Cardiac muscle cell (in vitro differentiated cells and primary cell): ENCODE results near the gene RFXAP. TPM values are rescaled to one million over a fixed set of nuclear protein-coding genes. Genes with fewer than 3 reads are reported as not detected.
A peak's percentile ranks its signal among the peaks of the same experiment; 100 is the strongest.
"Not testable (repeated sequence)": the region's sequence is repeated elsewhere in the genome, so short reads cannot be mapped to it uniquely, and the experiment has no call there.

Experiments used
- DNase-seq, 2 donors: peaks; one replicate each; pipeline versions ENCODE4 v3.0.0 to v3.0.0-alpha.2; 2010 to 2017; ENCODE audit warnings: low read depth in 1 of 2, low spot score in 1 of 2
- H3K27ac ChIP-seq: fragments of 200-600 bp; sonication (generic); 2 replicates; pipeline ENCODE4 v1.5.1; 2016
- H3K27me3 ChIP-seq: fragments of 200-600 bp; sonication (generic); 2 replicates; pipeline ENCODE4 v1.6.0; 2016; ENCODE audit warnings: control low read depth
- H3K36me3 ChIP-seq: fragments of 200-600 bp; sonication (generic); 2 replicates; pipeline ENCODE4 v1.5.1; 2016; ENCODE audit warnings: control low read depth
- H3K4me1 ChIP-seq: fragments of 200-600 bp; sonication (generic); 2 replicates; pipeline ENCODE4 v1.8.1; 2017; ENCODE audit warnings: low read depth, mild to moderate bottlenecking, mixed run types
- H3K4me3 ChIP-seq: fragments of 200-600 bp; sonication (generic); 2 replicates; pipeline ENCODE4 v1.5.1; 2016; ENCODE audit warnings: mild to moderate bottlenecking
- H3K9me3 ChIP-seq: fragments of 200-600 bp; sonication (generic); 2 replicates; pipeline ENCODE4 v1.5.1; 2017; ENCODE audit warnings: low read depth, mild to moderate bottlenecking, control low read depth
- polyA plus RNA-seq: library from polyadenylated mRNA; unstranded; fragments of >200 nt; fragmentation: Nextera tagmentation; extraction: Ambion mirVana; gene quantifications from 2 replicates; pipeline ENCODE4 v1.2.1, GENCODE V29; 2016
- total RNA-seq: library from RNA; depleted of rRNA; stranded (reverse); fragments of >200 nt; gene quantifications from 2 replicates; pipeline ENCODE4 v1.2.3, GENCODE V29; 2016
- TF ChIP-seq, protein P1 (sequence below): IDR thresholded peaks from 2 replicates; pipeline ENCODE4 v1.5.1; 2012; ENCODE audit warnings: low read depth, mild to moderate bottlenecking, low read length

The RFXAP gene
- total and polyA plus RNA-seq, 2 experiments from 2014 or later, result 10.5 TPM

DNA sequence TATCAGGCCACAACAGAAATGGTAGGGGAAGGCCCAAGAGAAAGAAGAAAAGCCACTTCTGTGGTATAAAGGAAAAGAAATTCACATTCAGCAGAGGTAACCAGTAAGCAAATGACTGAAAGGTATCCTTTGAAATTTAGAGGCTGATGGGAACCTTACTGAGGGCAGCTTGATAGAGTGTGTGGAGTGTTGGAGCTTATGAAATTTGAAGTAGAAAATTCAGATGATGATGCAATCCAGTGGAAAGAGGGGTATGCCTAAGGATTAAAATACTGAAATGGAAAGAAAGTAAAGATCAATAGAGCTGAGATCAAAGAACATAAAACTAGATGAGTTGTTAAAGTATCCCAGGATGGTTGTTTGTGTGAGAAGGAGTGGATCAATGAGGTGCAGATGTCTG lies 42.8 kb upstream of the RFXAP start:
- DNase-seq, result no peak
- Histone ChIP-seq H3K27me3 (no peaks in the 10 kb centered on the region), H3K36me3 (no peaks in the 10 kb centered on the region), H3K9me3 (no peaks in the 10 kb centered on the region), H3K27ac (no peak overlapping the region), H3K4me3 (no peak overlapping the region), H3K4me1 (no peaks in the 10 kb centered on the region)
- TF ChIP-seq, protein P1, sequence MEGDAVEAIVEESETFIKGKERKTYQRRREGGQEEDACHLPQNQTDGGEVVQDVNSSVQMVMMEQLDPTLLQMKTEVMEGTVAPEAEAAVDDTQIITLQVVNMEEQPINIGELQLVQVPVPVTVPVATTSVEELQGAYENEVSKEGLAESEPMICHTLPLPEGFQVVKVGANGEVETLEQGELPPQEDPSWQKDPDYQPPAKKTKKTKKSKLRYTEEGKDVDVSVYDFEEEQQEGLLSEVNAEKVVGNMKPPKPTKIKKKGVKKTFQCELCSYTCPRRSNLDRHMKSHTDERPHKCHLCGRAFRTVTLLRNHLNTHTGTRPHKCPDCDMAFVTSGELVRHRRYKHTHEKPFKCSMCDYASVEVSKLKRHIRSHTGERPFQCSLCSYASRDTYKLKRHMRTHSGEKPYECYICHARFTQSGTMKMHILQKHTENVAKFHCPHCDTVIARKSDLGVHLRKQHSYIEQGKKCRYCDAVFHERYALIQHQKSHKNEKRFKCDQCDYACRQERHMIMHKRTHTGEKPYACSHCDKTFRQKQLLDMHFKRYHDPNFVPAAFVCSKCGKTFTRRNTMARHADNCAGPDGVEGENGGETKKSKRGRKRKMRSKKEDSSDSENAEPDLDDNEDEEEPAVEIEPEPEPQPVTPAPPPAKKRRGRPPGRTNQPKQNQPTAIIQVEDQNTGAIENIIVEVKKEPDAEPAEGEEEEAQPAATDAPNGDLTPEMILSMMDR, result no peak

DNA sequence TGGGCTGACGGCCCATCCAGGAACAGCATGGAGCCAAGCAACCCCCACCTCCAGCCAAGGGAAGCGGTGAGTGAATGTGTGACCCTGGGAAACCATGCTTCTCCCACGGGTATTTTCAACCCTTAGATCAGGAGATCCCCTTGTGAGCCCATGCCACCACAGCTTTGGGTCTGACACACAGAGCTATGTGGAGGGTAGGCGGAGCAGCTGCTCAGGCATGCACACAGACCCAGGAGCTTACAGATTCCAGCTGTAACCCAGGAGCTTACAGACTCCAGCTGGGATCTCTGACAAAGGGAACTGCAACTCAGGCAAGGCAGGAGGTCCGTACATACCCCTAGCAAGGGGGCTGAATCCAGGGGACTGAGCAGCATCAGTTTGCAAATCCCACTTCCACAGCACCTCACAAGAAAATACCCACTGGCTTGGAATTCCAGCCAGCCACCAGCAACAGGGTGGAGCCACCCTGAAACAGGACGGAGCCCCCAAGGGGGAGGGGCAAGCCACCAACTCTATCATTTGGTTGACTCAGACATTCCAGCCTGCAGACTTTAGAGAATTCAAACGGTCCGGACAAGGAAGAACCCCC lies 40.8 kb upstream of the RFXAP start:
- H3K27ac ChIP-seq, result no peak overlapping the region
- no peaks in the 10 kb centered on the region for H3K27me3 ChIP-seq
- no peaks in the 10 kb centered on the region for H3K4me1 ChIP-seq
- DNase-seq, result peak in 1 of 2 donors; percentile 70
- no peaks in the 10 kb centered on the region for H3K36me3 ChIP-seq
- H3K9me3 ChIP-seq, result no peaks in the 10 kb centered on the region
- H3K4me3 ChIP-seq, result no peak overlapping the region
- TF ChIP-seq, protein P1, result no peak

DNA sequence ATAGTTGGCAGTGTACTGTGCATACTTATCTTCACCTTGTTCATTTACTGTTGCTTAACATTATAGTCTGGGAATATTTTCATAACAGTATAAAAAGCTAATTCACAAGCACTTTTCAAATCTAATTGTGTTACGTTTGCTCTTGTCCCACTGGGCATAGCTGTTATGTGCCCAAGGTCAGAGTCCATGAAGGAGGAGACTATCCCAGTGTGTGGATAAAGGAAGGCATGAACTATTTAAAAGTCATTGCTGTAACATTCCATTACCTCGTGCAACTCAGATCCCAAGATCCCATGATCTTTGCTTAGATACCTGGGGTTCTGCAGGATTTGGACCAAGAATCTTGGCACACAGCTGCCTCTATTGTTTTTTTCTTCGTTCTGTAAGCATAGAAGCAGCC lies 35.1 kb upstream of the RFXAP start:
- TF ChIP-seq, protein P1, result no peak
- H3K27ac ChIP-seq, result no peak overlapping the region
- DNase-seq, result no peak
- H3K36me3 ChIP-seq, result no peaks in the 10 kb centered on the region
- H3K27me3 ChIP-seq, result no peaks in the 10 kb centered on the region
- H3K4me3 ChIP-seq, result no peak overlapping the region
- H3K4me1 ChIP-seq, result no peaks in the 10 kb centered on the region
- no peaks in the 10 kb centered on the region for H3K9me3 ChIP-seq

DNA sequence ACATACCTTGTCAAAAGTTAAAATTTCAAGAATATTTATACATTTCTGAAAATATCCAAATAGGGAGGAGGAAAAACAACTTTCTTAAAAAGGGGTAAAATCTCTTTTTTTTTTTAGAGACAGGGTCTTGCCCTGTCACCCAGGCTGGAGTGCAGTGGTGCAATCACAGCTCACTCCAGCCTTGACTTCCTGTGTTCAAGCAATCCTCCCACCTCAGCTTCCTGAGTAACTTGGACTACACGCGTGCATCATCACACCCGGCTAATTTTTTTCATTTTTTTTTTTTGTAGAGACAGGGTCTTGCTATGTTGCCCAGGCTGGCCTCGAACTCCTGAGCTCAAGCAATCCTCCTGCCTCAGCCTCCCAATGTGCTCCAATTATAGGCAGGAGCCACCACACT lies 32.8 kb upstream of the RFXAP start:
- not testable (repeated sequence) for H3K4me1 ChIP-seq, H3K36me3 ChIP-seq, DNase-seq, H3K9me3 ChIP-seq, H3K27me3 ChIP-seq, H3K4me3 ChIP-seq, H3K27ac ChIP-seq

DNA sequence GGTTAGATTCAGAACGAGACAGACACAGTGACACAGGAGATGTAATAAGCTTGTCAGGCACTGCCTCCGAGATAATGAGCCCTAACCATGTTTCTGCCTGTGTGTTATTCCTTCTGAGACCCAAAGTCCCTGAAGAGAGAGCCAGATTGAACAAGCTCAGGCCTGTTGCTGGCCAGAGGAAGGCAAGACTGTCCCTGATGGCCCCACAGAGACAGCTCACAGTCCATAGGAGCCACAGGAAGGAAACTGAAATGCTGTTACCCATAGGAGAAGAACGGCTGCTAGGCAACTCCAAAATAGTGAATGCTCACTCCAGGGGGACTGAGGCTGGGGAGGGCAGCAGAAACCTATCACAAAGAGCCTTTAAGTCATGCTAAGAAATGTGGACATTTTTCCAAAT lies 31.8 kb upstream of the RFXAP start:
- no peak overlapping the region for H3K27ac ChIP-seq

DNA sequence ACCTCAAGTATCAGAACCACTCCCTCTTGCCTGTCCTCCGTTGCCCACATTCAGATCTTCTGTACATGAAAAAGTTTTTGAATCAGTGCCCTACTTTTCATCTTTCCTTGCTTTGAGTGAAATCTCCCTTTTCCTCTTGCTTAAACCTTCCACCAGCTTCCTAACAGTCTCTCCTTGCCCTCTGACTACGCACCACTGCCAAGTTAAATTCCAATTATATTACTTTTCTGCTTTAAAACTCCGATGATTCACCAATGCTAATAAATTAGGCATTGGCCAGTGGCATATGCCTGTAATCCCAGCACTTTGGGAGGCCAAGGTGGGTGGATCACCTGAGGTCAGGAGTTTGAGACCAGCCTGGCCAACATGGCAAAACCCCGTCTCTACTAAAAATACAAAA lies 30.7 kb upstream of the RFXAP start:
- Histone ChIP-seq H3K4me1 (no peaks in the 10 kb centered on the region), H3K9me3 (no peaks in the 10 kb centered on the region), H3K27ac (no peak overlapping the region), H3K27me3 (no peaks in the 10 kb centered on the region), H3K36me3 (no peaks in the 10 kb centered on the region), H3K4me3 (no peak overlapping the region)
- TF ChIP-seq, protein P1, result no peak
- no peak for DNase-seq

More for the DNA sequence above, 31.8 kb upstream of the RFXAP start:
- H3K4me1 ChIP-seq, result no peaks in the 10 kb centered on the region
- no peaks in the 10 kb centered on the region for H3K27me3 ChIP-seq
- no peak for DNase-seq
- no peaks in the 10 kb centered on the region for H3K9me3 ChIP-seq
- H3K36me3 ChIP-seq, result no peaks in the 10 kb centered on the region
- H3K4me3 ChIP-seq, result no peak overlapping the region
- TF ChIP-seq, protein P1, result no peak
